HepG2 (cell line): Measurements from ENCODE around the gene SLC12A3. TPM values are rescaled to one million over a fixed set of nuclear protein-coding genes. Genes with fewer than 3 reads are reported as not detected.

ENCODE experiments used
- ATAC-seq: fragments of 200-7000 bp; cut with Tn5 transposase; 3 replicates; pipeline ENCODE4 v1.9.1; 2020; ENCODE audit warnings: mild to moderate bottlenecking, moderate library complexity
- BruUV-seq: library from RNA; stranded (reverse); fragments of 400-500 nt; replicated peaks from 2 replicates; lab custom pipeline; 2021; lab: Mats Ljungman, UMichigan
- CTCF ChIA-PET: fragments of 300-600 bp; formaldehyde crosslinking; extraction: SDS; loops from one replicate; lab custom pipeline; 2021; ENCODE audit warnings: low total read pairs, inconsistent platforms, low intra/inter-chr PET ratio; lab: Yijun Ruan, JAX
- POLR2A ChIA-PET: fragments of 350-600 bp; sonication (Branson Sonifier 250); formaldehyde crosslinking; loops from one replicate; lab custom pipeline; 2020; ENCODE audit warnings: antibody characterized with exemption, inconsistent platforms; lab: Yijun Ruan, JAX
- DNase-seq: peaks from one replicate; pipeline ENCODE4 v3.0.0-alpha.2; 2015; ENCODE audit warnings: low spot score
- FAIRE-seq: peaks from 3 replicates; lab custom pipeline; 2011; peaks lifted over from hg19 to GRCh38; lab: Jason Lieb, UNC
- H2AFZ ChIP-seq: one replicate; pipeline ENCODE4 v1.6.1; 2011; ENCODE audit warnings: low read length, inconsistent platforms
- H3K27ac ChIP-seq: fragments of 300-600 bp; 3 replicates; pipeline ENCODE4 v1.8.0; 2011; ENCODE audit warnings: mixed run types, mild to moderate bottlenecking, mixed read lengths, low read length, inconsistent platforms; ENCODE audit not compliant: insufficient read depth; ENCODE audit errors: extremely low read length
- H3K27me3 ChIP-seq, 2 experiments: fragments of 200-600 bp in 1 of 2; 2 replicates in 1 of 2; 3 replicates in 1 of 2; pipeline versions ENCODE4 v1.6.0 to v1.8.0; 2011; ENCODE audit warnings: low read length in 2 of 2, mild to moderate bottlenecking in 2 of 2, moderate library complexity in 2 of 2, inconsistent platforms in 1 of 2; ENCODE audit not compliant: insufficient read depth in 2 of 2, control insufficient read depth in 1 of 2
- H3K36me3 ChIP-seq, 2 experiments: fragments of 200-600 bp in 1 of 2; replicated peaks in 1 of 2; 2 replicates in 1 of 2; 3 replicates in 1 of 2; pipeline versions ENCODE4 v1.5.1 to v1.8.0; 2011; ENCODE audit warnings: low read length in 2 of 2, inconsistent platforms in 1 of 2; ENCODE audit not compliant: insufficient read depth in 2 of 2, control insufficient read depth in 1 of 2
- H3K4me1 ChIP-seq: 2 replicates; pipeline ENCODE4 v1.5.1; 2012; ENCODE audit warnings: low read length, inconsistent platforms; ENCODE audit not compliant: insufficient read depth
- H3K4me2 ChIP-seq: 2 replicates; pipeline ENCODE4 v1.6.0; 2011; ENCODE audit warnings: low read depth, low read length, inconsistent platforms
- H3K4me3 ChIP-seq, 3 experiments: fragments of 200-600 bp in 1 of 3; sonication (generic), shearing (Covaris generic) in 1 of 3; replicated peaks in 1 of 3; 2 replicates each; pipeline ENCODE4 v1.5.1; 2011 to 2016; ENCODE audit warnings: low read length in 3 of 3, inconsistent platforms in 2 of 3, low read depth in 2 of 3, mild to moderate bottlenecking in 2 of 3, control low read depth in 1 of 3, mixed read lengths in 1 of 3; ENCODE audit not compliant: insufficient read depth in 1 of 3
- H3K79me2 ChIP-seq: one replicate; pipeline ENCODE4 v1.6.1; 2011; ENCODE audit warnings: low read length, inconsistent platforms; ENCODE audit not compliant: insufficient read depth
- H3K9ac ChIP-seq: 2 replicates; pipeline ENCODE4 v1.6.0; 2011; ENCODE audit warnings: mild to moderate bottlenecking, low read depth, low read length, inconsistent platforms; ENCODE audit not compliant: insufficient read depth
- H3K9me3 ChIP-seq: 2 replicates; pipeline ENCODE4 v1.5.1; 2012; ENCODE audit warnings: mild to moderate bottlenecking, low read length
- H4K20me1 ChIP-seq: 2 replicates; pipeline ENCODE4 v1.6.0; 2011; ENCODE audit warnings: inconsistent platforms, mild to moderate bottlenecking, low read length, moderate library complexity; ENCODE audit not compliant: insufficient read depth
- CEBPB ChIP-seq: IDR thresholded peaks from 2 replicates; pipeline ENCODE4 v1.6.1; 2011; ENCODE audit warnings: low read depth, low read length, improper control_type of control experiment, borderline replicate concordance
- MEF2D ChIP-seq: sonication (generic); formaldehyde crosslinking; IDR thresholded peaks from 2 replicates; pipeline ENCODE4 v1.5.1; 2020; ENCODE audit warnings: mild to moderate bottlenecking, missing genetic modification reagents
- NONO ChIP-seq, 2 experiments: fragments of 450-650 bp in 1 of 2; sonication (generic) in 1 of 2; formaldehyde crosslinking in 1 of 2; IDR thresholded peaks in 1 of 2; conservative IDR thresholded peaks in 1 of 2; 2 replicates each; pipeline versions ENCODE4 v1.6.1 to v1.8.0; 2017 to 2022; ENCODE audit warnings: mild to moderate bottlenecking in 1 of 2, missing genetic modification reagents in 1 of 2, moderate library complexity in 1 of 2
- SIN3B ChIP-seq: fragments of 150-350 bp; IDR thresholded peaks from 2 replicates; pipeline ENCODE4 v1.6.1; 2014; ENCODE audit warnings: low read length
- SMAD9 ChIP-seq: sonication (generic); formaldehyde crosslinking; IDR thresholded peaks from 2 replicates; pipeline ENCODE4 v1.5.1; 2020; ENCODE audit warnings: mild to moderate bottlenecking, missing genetic modification reagents
- ZBTB21 ChIP-seq: sonication (generic); formaldehyde crosslinking; IDR thresholded peaks from 2 replicates; pipeline ENCODE4 v1.4.0; 2020; ENCODE audit warnings: missing genetic modification reagents
- ZBTB38 ChIP-seq: sonication (generic); formaldehyde crosslinking; IDR thresholded peaks from 2 replicates; pipeline ENCODE4 v1.5.1; 2020; ENCODE audit warnings: mild to moderate bottlenecking, missing genetic modification reagents
- ZC3H13 ChIP-seq: sonication (generic); formaldehyde crosslinking; IDR thresholded peaks from 2 replicates; pipeline ENCODE4 v1.8.1; 2023; ENCODE audit warnings: mild to moderate bottlenecking, missing genetic modification reagents, moderate library complexity
- ZKSCAN5 ChIP-seq: sonication (generic); formaldehyde crosslinking; IDR thresholded peaks from 2 replicates; pipeline ENCODE4 v1.5.1; 2020; ENCODE audit warnings: mild to moderate bottlenecking, missing genetic modification reagents
- ZNF24 ChIP-seq: fragments of 450-650 bp; IDR thresholded peaks from 2 replicates; pipeline ENCODE4 v1.6.1; 2017; ENCODE audit warnings: antibody characterized with exemption, mild to moderate bottlenecking
- ZNF292 ChIP-seq: sonication (generic); formaldehyde crosslinking; IDR thresholded peaks from 2 replicates; pipeline ENCODE4 v1.8.1; 2022; ENCODE audit warnings: mild to moderate bottlenecking, low read depth, missing genetic modification reagents, borderline replicate concordance
- ZNF337 ChIP-seq: sonication (generic); formaldehyde crosslinking; IDR thresholded peaks from 2 replicates; pipeline ENCODE4 v1.5.1; 2020; ENCODE audit warnings: missing genetic modification reagents, low read depth, mild to moderate bottlenecking, borderline replicate concordance
- ZNF629 ChIP-seq: sonication (generic); formaldehyde crosslinking; conservative IDR thresholded peaks from 2 replicates; pipeline ENCODE4 v1.5.0; 2020; ENCODE audit warnings: missing genetic modification reagents
- ZNF713 ChIP-seq: sonication (generic); formaldehyde crosslinking; IDR thresholded peaks from 2 replicates; pipeline ENCODE4 v1.4.0; 2020; ENCODE audit warnings: mild to moderate bottlenecking, missing genetic modification reagents
- in situ Hi-C: cut with HindIII; loops from 2 replicates; pipeline ENCODE4 v1.10.0; 2017; ENCODE audit warnings: low pct_unique_long_range_greater_than_20kb; ENCODE audit not compliant: extremely low pct_ligation_motif_present
- intact Hi-C: fragments of 100-400 bp; cut with micrococcal nuclease; formaldehyde crosslinking; loops from one replicate; pipeline ENCODE4 v1.10.0; 2022; ENCODE audit not compliant: unreplicated experiment
- polyA plus RNA-seq, 8 experiments: library from polyadenylated mRNA; depleted of rRNA in 3 of 8; stranded (reverse) in 7 of 8; unstranded in 1 of 8; fragments of >200 nt; fragmentation: Illumina TruSeq in 4 of 8; extraction: Trizol in 4 of 8; gene quantifications; 2 replicates each; pipeline versions ENCODE4 v1.2.1 to v1.2.3, GENCODE V29; 2011 to 2016; ENCODE audit warnings: low read depth in 4 of 8, missing spikeins in 1 of 8, mixed read lengths in 1 of 8; ENCODE audit not compliant: insufficient read depth in 1 of 8
- total RNA-seq, 5 experiments: library from RNA; depleted of rRNA; stranded (reverse); fragments of >200 nt; fragmentation: Illumina TruSeq; extraction: Trizol; gene quantifications; 2 replicates each; pipeline ENCODE4 v1.2.3, GENCODE V29; 2016; ENCODE audit warnings: low read depth in 1 of 5
- TF ChIP-seq, protein P1 (sequence below): sonication (generic); formaldehyde crosslinking; IDR thresholded peaks from 2 replicates; pipeline ENCODE4 v1.8.0; 2022; ENCODE audit warnings: low read depth, missing genetic modification reagents
- TF ChIP-seq, protein P2 (sequence below): sonication (generic); formaldehyde crosslinking; IDR thresholded peaks from 2 replicates; pipeline ENCODE4 v1.5.1; 2020; ENCODE audit warnings: missing genetic modification reagents, mild to moderate bottlenecking, borderline replicate concordance
- TF ChIP-seq, protein P3 (sequence below): sonication (generic); formaldehyde crosslinking; IDR thresholded peaks from 2 replicates; pipeline ENCODE4 v1.9.0; 2022; ENCODE audit warnings: missing genetic modification reagents, mild to moderate bottlenecking, borderline replicate concordance

SLC12A3 gene
- total and polyA plus RNA-seq, 2 of the 13 experiments (the other 11 are each of a cell fraction or from before 2014, with no cell fraction given), result 6.2 TPM; not detected in 1

DNA sequence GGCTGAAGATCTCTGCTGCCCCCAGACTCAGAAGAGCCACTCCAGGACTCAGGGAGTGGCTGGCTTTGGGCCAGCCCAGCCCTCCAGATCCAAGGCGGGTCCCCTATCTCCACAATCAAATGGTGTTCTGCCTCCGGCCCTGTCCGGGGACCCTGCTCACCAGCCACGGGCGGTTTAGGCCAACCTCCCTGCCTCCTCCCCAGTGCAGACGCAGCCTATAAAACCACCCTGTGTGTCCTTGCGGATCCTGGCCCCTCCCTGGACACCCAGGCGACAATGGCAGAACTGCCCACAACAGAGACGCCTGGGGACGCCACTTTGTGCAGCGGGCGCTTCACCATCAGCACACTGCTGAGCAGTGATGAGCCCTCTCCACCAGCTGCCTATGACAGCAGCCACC, at the start of gene SLC12A3 (continued):
- TF ChIP-seq NONO (IDR thresholded peaks at IDR 0.05) (no peak), NONO (CRISPR knock-in tag; conservative IDR thresholded peaks at IDR 0.05) (no peak), ZBTB21 (CRISPR knock-in tag) (no peak)

DNA sequence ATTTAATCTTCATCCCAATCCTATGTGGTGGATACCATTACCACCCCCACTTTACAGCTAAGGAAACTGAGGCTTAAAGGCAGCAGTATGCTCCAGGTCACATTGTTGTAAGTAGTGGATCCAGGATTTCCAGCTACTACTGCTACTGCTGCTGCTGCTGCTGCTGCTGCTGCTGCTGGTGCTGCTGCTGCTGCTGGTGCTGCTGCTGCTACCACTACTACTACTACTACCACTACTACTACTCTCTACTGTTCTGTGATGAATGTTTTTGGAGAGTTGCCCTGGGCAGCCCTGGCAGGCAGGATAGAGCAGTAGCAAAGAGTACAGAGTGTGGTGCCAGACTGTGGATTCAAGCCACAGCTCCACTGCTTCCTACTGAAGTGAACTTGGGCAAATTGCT, 49.3 kb upstream of the SLC12A3 start:
- ATAC-seq, result no peak
- H3K4me2 ChIP-seq, result peak overlapping the region; percentile 97
- TF ChIP-seq, protein P1, sequence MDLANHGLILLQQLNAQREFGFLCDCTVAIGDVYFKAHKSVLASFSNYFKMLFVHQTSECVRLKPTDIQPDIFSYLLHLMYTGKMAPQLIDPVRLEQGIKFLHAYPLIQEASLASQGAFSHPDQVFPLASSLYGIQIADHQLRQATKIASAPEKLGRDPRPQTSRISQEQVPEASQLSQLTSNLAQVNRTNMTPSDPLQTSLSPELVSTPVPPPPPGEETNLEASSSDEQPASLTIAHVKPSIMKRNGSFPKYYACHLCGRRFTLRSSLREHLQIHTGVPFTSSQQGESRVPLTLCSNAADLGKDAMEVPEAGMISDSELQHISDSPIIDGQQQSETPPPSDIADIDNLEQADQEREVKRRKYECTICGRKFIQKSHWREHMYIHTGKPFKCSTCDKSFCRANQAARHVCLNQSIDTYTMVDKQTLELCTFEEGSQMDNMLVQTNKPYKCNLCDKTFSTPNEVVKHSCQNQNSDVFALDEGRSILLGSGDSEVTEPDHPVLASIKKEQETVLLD (CRISPR knock-in tag), result 0 out of 2 replicates have a peak, but pooled peaks have one; percentile 31
- TF ChIP-seq ZNF24 (no peak), ZNF292 (CRISPR knock-in tag) (peak; percentile 56; the same call in 1 of the 2 replicates), ZNF337 (0 out of 2 replicates have a peak, but pooled peaks have one; percentile 37), SIN3B (no peak), ZBTB38 (CRISPR knock-in tag) (peak; percentile 53; the same call in 1 of the 2 replicates), SMAD9 (CRISPR knock-in tag) (no peak), ZKSCAN5 (no peak), MEF2D (CRISPR knock-in tag) (peak; percentile 43; the same call in 1 of the 2 replicates), CEBPB (no peak), ZNF713 (CRISPR knock-in tag) (0 out of 2 replicates have a peak, but pooled peaks have one; percentile 73), ZC3H13 (CRISPR knock-in tag) (0 out of 2 replicates have a peak, but pooled peaks have one; percentile 33), ZNF629 (peak; percentile 70)
- TF ChIP-seq, protein P2, sequence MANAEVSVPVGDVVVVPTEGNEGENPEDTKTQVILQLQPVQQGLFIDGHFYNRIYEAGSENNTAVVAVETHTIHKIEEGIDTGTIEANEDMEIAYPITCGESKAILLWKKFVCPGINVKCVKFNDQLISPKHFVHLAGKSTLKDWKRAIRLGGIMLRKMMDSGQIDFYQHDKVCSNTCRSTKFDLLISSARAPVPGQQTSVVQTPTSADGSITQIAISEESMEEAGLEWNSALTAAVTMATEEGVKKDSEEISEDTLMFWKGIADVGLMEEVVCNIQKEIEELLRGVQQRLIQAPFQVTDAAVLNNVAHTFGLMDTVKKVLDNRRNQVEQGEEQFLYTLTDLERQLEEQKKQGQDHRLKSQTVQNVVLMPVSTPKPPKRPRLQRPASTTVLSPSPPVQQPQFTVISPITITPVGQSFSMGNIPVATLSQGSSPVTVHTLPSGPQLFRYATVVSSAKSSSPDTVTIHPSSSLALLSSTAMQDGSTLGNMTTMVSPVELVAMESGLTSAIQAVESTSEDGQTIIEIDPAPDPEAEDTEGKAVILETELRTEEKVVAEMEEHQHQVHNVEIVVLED (CRISPR knock-in tag), result 0 out of 2 replicates have a peak, but pooled peaks have one; percentile 12
- TF ChIP-seq, protein P3, sequence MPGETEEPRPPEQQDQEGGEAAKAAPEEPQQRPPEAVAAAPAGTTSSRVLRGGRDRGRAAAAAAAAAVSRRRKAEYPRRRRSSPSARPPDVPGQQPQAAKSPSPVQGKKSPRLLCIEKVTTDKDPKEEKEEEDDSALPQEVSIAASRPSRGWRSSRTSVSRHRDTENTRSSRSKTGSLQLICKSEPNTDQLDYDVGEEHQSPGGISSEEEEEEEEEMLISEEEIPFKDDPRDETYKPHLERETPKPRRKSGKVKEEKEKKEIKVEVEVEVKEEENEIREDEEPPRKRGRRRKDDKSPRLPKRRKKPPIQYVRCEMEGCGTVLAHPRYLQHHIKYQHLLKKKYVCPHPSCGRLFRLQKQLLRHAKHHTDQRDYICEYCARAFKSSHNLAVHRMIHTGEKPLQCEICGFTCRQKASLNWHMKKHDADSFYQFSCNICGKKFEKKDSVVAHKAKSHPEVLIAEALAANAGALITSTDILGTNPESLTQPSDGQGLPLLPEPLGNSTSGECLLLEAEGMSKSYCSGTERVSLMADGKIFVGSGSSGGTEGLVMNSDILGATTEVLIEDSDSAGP (CRISPR knock-in tag), result 0 out of 2 replicates have a peak, but pooled peaks have one; percentile 16

More for the DNA sequence above, 49.3 kb upstream of the SLC12A3 start:
- intact Hi-C loops (loop anchor here (2.0 kb wide), 1 partner anchor 23 kb away; no protein-coding TSS in a partner anchor), in situ Hi-C loops (no loop called here)
- Histone ChIP-seq H2AFZ (no peak overlapping the region), H3K4me1 (peaks cover 84% of the 10 kb centered on the region), H4K20me1 (no peaks in the 10 kb centered on the region), H3K27ac (peak overlapping the region; percentile 92), H3K9me3 (no peaks in the 10 kb centered on the region), H3K4me3 (peak overlapping the region in 1 of 3 experiments; percentile 2; a peak in 1 of 6 replicates), H3K36me3 (peaks cover 1 to 17% of the 10 kb centered on the region in 2 experiments; a peak in 4 of 5 replicates), H3K9ac (peak overlapping the region; percentile 58), H3K79me2 (peaks cover 7% of the 10 kb centered on the region), H3K27me3 (no peaks in the 10 kb centered on the region)
- ChIA-PET CTCF (no interaction called here), POLR2A (interaction anchor here (1.5 to 3.9 kb wide), 6 partner anchors 23 to 209 kb away, joined by 4 to 41 read pairs (median 6); no protein-coding TSS in a partner anchor)
- BruUV-seq, result no TSS peak
- FAIRE-seq (no peak), DNase-seq (no peak)
